Right hindlimb (tissue), 1 donor: ENCODE data around the gene AP1B1.
A peak's percentile ranks its signal among the peaks of the same experiment; 100 is the strongest.

Experiments
- DNase-seq: peaks from one replicate; pipeline ENCODE4 v3.0.0-alpha.2; 2018

AP1B1 gene

DNA sequence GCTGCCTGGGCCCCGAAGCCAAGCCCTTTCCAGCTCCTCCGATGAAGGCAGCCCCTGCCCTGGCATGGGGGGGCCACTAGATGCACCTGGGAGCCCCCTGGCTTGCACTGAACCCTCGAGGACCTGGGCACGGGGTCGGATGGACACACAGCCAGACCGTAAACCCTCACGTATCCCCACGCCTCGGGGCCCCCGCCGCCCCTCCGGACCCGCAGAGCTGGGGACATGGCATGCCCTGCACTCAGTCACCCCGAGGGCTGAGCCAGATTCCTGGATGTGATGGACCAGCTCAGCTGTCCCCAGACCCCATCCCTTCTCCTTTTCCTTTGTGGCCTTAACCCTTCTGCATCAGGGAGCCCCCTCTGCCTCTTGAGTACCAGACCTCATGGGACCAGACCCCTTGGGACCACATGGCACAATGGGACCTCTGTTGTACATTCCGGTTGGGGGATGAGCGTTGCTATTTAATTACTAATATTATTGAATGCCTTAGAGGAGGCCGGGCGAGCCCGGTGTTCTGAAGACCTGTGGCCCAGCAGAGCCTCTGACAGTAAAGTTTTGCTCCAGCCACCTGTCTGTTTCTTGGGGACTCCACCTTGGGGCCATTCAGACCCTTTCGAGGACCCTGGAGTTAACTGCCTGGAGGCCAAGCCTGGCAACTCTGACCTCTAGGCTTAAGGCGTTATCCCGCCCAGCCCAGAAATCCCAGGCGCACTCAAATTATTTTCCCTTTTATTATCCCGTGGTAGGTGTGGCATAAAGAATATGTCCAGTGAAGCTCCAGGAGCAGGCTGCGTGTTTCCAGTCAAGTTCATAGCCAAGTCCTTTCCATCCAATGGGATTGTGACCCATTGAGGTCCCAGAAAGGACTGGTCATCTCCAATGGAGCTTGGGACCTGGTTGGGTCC lies 75.9 kb downstream of the AP1B1 start:
- no peak for DNase-seq

DNA sequence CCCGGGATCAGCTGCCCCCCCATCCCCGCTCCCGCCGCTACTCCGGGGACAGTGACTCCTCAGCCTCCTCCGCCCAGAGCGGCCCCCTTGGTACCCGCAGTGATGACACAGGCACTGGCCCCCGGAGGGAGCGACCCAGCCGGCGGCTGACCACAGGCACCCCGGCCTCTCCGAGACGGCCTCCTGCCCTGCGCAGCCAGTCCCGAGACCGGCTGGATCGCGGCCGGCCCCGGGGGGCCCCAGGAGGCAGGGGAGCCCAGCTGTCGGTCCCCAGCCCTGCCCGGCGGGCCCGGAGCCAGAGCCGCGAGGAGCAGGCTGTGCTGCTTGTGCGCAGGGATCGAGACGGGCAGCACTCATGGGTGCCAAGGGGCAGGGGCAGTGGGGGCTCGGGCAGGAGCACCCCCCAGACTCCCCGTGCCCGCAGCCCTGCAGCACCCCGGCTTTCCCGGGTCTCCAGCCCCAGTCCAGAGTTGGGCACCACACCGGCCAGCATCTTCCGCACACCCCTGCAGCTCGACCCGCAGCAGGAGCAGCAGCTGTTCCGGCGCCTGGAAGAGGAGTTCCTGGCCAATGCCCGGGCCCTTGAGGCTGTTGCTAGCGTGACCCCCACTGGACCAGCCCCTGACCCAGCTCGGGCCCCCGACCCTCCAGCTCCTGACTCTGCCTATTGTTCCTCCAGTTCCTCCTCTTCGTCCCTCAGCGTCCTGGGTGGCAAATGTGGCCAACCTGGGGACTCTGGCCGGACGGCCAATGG lies 76.7 kb downstream of the AP1B1 start:
- DNase-seq = no peak

DNA sequence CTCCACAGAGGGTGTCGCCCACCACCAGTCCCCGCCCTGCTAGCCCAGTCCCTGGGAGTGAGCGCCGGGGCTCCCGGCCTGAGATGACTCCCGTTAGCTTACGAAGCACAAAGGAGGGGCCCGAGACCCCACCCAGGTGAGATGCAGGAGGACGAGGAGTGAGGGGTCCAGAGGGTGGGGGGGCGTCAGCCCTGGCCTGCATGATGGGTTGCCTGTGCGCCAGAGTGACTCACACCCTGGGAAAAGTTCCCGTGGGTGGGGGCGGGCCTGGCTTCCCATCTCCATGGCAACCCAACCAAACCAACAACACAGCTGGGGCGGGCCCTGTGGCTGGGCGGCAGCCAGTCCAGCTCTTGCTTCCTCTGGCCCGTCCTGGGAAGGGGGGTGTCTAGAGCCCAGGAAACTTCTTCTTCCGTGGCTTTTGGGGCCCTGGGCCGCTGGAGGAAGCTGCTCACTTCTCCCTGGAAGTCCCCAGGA lies 77.5 kb downstream of the AP1B1 start:
- DNase-seq = peak; percentile 98

DNA sequence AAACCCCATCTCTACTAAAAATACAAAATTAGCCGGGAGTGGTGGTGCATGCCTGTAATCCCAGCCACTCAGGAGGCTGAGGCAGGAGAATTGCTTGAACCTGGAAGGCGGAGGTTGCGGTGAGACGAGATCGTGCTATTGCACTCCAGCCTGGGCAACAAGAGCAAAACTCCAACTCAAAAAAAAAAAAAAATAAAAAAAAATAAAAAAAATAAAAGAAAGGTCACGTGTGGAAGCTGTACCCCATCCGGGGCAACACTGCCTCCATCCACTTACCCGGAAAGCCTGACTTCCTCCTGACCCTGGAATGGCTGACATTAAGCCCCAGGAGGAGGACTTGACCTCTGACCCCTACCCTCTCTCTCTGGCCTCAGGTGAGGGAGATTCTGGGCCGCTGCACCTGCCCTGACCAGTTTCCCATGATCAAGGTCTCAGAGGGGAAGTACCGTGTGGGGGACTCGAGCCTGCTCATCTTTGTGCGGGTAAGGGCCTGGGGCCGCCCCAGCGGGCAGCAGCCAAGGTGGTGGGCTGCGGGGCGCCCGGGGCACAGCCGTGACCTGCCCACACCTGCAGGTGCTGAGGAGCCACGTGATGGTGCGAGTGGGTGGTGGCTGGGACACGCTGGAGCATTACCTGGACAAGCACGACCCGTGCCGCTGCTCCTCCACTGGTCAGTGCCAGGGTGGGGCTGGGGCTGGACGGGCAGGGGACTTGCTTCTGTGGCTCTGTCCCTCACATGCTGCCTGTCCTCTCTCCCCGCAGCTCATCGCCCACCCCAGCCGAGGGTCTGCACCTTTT lies 78.1 kb downstream of the AP1B1 start:
- peak; percentile 52 for DNase-seq

DNA sequence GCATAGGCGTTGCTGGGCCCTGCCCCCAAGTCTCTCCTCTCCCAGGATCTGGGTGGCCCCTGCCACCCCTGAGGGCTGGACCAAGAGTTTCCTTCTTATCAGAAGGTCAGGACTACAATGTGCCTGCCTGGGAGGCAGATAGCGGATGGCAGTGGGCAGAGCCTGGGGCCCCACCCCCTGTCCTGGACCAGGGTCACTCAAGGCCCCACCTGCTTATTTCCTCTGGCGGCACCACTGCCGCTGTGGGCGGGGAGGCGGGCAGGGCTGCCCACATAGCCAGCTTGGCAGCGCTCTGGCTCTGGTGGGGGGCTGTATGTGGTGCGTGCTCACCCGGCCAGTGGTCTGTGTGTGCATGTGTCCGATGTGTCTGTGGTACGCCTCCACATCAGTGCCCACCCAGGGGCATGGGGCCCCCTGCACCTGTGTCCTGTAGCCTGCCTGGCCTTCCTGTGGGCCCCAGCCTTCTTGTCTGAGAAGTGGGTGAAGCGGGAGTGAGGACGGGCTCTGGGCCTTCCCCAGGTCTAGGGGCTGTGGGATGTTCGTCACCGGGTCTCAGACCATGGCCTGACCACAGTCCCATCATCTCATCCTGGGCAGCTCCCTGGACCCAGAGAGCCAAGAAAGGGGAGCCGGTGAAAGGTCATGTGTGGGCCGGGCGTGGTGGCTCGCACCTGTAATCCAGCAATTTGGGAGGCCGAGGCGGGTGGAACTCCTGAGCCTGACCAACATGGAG lies 78.9 kb downstream of the AP1B1 start:
- DNase-seq = peak; percentile 64

DNA sequence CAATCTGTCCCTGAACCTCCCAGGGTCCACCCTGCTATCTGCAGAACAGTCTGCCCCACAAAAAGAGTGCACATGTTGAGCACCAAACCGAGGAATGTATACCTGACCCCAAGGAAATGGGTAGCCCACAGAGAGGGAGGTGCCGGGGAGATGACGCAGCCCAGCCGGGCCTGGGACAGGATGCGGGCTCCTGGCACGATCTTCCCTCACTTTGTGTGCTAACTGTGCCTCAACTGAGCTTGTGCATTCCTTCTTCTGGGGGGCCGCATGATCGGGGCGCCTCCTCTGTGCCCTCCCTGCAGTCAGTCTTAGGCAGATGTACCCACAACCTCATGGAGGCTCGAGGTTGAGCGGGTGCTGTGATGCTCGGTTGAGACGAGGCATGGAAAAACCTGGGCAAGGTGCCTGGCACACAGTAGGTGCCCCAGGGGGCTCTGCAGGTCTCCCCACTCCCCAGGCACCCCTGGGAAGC lies 79.5 kb downstream of the AP1B1 start:
- peak; percentile 51 for DNase-seq

DNA sequence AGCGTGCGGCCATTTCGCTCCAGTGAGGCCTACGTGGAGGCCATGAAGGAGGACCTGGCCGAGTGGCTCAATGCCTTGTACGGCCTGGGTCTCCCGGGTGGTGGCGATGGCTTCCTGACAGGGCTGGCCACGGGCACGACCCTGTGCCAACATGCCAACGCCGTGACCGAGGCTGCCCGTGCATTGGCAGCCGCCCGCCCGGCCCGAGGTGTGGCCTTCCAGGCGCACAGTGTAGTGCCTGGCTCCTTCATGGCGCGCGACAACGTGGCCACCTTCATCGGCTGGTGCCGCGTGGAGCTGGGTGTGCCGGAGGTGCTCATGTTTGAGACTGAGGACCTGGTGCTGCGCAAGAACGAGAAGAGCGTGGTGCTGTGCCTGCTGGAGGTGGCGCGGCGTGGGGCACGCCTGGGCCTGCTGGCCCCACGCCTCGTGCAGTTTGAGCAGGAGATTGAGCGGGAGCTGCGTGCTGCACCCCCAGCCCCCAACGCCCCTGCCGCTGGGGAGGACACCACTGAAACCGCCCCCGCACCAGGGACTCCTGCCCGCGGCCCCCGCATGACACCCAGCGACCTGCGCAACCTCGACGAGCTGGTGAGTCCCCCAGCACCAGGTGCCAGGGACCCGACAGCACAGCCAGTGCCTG lies 80.1 kb downstream of the AP1B1 start:
- DNase-seq = peak; percentile 38

DNA sequence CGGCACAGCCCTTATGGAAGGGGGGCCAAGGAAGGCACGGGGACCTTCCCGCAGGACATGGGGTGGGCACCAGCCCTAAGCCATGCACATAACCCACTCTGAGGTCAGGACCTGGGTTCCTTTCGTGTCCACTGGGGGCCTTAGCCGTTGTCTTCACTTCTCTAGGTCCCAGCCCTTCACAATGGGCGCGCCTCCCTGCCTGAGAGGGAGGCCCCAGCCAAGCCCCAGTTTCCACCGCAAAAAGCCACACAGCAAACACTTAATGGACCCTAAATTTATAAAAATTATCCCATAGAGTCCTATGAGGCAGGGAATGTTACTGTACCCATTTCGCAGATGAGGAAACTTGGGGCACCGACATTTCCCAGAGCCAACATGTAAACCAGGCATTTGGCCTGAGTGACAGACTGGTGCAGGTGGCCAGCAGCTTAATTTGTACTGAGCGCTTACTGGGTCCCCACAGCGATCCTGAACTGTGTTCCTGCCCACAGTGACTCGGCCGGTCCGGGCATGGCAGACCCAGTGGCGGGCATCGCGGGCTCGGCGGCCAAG lies 80.7 kb downstream of the AP1B1 start:
- peak; percentile 39 for DNase-seq

DNA sequence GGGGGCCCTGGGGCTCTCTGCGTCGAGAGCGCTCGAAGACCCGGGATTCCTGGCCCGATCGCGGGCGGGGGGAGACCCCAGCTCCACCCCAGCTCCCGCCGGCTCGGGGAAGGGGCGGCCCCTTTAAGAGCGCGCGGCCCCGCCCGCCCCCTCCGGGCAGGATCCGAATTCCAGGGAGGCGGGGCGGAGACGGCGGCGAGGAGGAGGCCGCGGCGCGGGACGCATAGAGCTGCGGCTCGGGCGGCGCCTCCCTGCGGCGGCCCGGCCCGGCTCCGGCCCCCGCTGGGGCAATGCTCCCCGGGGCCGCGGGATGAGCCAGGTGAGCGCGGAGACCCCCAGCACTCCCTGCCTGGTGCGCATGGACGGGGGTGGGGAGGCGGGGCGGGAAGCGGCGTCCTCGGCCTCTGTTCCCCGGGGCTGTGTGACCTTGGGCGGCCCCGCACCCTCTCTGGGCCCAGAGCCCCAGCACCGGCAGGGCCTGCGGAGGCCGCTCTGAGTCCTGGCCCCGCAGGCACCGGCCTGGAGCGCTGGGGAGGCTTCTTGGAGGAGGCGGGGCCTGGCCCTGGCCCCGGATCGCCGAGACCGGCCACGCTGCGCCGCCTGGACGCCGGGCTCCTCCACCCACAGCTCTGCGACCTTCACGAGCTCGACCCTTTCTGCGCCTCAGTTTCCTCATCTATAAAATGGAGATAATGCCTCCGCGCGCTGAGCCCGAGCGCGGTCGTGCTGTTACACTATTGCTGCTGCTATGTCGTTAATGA lies 81.4 kb downstream of the AP1B1 start:
- peak; percentile 89 for DNase-seq

DNA sequence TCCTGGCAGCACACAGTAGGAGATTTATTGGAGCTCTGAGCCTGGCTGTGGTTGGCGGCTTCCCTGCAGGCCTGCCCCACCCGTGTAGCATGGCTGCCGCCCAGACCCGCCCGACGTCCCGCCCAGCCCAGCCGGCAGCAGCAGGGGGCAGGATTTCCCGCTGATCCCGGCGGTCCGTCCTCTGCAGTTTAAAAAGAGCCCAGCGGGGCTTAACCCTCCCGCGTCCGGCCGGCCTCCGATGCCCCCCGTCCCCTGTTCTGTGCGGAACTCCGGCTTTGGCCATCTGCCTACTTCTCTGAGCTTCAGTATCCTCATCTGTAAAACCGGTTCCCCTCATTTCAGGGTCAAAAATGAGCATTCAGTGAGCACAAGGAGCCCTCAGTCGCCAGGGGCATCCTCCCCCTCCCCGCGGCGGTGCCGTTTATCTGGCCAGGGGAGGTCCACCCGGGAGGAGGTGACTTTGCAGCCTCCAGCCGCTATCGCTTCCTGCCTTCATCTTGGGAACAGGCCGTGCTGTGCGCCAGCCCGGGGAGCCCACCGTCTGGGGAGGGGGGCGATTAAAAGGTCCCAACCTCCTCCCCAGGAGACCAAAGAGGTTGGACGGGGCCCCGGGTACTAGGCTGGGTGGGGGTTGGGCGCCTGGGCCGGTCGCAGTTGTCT lies 82.1 kb downstream of the AP1B1 start, which contains the start of gene GAS2L1:
Gene GAS2L1 (plus strand): TSS at position 476 of the 660 bp plus-strand sequence. CDS start 1,456 bp downstream, outside the sequence.
- peak; percentile 93 for DNase-seq

DNA sequence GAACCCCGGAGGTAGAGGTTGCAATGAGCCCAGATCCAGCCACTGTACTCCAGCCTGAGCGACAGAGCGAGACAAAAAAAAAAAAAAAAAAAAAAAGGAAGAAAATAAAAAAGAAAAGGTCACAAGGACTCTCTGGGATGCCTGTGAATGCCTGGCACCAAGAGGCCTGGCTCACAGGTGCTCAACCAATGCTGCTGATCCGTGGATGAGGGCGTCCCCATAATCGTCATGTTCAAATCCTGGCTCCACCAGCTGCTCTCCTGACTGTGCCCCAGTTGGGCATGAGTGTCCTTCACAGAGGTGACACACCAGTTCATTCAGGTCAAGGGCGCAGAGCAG lies 82.6 kb downstream of the AP1B1 start:
- no peak for DNase-seq

DNA sequence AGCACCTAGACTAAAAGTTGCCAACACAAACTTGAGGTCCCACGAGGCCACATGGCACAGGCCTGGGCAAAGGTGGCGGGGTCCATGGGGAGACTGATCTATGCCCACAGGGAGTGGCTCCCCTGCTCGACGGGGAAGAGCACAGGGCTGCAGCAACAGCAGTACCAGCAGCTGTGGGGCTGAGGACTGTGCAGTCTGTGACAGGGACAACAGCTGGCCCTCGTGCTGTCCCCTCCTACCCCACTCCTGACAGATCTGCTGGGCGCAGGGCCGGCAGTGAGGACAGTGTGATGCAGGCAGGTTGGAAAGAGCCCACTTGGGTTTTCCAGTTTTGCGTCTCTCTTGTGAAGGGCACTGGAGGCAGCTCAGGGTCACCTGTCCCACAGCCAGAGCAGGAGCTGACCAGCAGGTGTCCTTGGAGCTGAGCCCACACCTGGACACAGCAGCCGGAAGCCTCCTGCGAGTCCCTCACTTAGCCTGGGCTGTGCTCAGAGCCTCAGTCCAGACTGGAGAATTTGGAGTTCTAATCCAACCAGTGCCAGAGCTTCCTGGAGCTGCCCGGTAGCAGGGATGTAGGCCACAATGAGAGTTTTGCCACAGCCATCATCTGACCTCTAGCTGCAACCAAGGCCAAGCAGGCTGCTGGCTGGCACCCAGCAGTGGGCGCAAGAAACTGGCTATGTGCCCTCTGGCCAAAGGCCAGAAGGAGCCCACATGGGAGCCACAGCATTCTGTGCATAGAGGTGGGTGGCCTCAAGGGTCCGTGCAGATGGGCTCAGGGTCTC lies 85.5 kb downstream of the AP1B1 start:
- peak; percentile 49 for DNase-seq

DNA sequence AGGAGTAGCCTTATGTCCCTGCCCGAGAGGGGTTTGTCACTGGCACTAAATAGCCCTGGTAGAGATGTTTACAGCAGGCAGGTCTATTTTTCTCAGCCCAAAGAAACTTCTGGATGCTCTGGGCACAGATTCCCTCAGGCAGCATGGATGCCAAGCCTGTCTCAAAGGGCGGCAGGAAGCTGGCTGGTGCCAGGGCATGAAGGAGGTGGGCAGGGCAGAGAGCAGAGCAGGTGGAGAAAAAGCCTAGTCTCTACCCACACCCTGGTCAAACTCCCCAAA lies 86.0 kb downstream of the AP1B1 start:
- DNase-seq = no peak

DNA sequence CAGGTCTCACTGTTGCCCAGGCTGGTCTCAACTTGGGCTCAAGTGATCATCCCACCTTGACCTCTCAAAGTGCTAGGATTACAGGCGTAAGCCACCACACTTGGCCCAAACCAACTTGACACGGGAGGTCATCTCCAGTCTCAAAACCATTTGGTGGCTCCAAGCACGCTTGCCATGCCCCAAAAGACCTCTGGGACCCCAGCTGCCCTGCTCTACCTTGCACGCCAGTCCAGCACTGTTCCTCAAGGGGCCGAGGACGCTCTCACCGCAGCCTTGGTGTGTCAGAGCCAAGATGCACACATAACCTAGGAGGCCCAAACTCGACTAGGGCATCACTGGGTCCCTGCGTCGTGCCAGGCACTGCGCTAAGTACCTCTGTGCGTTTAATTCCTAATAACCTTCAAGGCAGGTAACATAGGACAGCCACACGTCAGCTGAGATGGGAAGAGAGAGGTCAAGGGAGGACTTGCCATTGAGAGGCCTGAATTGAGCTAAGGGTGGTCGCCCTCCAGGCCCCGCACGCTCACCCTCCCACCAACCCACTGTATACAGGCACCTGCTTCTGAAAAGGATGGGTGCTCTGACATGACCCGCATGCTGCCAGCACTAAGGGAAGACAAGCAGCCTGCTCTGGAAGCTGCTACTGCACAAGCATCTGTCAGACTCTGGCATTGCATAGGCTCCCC lies 86.5 kb downstream of the AP1B1 start:
- DNase-seq = no peak

DNA sequence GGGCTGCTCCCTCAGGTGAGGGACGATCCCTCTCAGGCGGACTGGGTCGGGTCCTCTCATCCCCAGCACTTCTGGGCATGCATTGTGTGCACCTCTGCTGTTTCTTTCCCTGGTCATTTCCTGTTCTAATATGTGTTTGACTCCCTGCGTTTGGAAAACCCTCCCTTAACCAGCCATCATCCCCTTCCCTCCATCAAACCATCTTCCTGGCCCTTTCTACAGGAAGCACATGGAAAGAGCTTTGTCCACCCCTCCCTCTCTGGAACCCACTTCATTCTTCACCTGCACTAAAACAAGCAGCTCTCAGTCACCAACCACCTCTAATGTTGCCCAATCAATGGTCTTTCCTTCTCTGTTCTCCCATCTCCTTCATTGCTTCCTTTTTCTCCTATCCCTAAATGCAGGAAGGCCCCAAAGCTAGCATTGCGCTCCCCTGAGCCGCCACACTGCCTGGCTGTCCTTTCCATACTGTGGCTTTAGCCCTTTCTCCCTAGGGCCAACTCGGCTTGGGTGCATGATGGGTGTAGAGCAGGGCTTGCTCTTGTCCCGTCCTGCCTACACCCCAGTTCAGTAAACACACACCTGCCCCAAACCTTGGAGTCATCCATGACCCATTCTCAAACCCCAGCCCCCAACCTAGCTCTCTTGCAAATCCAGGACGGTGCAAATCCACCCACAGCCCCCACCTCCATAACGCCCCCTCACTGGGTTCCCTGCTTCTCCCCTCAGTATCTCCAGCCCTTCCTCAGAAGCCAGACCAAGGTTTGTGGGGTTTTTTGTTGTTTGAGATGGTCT lies 87.4 kb downstream of the AP1B1 start:
- no peak for DNase-seq

DNA sequence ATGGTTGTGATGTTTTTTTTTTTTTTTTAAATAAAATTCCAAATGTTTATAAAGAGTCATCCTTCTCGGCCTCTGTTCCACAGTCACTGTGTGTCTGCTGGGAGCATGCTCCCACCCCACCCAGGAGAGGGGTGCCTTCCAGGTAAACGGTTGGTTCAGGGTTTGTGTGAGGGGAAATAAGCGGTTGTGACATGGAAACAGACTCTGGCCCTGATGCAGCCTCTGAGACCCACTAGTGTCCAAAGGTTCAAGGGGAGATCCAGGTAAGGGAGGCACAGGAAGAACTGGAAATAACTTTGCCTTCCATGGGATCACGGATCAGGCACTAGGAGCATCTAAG lies 87.9 kb downstream of the AP1B1 start:
- DNase-seq = no peak

DNA sequence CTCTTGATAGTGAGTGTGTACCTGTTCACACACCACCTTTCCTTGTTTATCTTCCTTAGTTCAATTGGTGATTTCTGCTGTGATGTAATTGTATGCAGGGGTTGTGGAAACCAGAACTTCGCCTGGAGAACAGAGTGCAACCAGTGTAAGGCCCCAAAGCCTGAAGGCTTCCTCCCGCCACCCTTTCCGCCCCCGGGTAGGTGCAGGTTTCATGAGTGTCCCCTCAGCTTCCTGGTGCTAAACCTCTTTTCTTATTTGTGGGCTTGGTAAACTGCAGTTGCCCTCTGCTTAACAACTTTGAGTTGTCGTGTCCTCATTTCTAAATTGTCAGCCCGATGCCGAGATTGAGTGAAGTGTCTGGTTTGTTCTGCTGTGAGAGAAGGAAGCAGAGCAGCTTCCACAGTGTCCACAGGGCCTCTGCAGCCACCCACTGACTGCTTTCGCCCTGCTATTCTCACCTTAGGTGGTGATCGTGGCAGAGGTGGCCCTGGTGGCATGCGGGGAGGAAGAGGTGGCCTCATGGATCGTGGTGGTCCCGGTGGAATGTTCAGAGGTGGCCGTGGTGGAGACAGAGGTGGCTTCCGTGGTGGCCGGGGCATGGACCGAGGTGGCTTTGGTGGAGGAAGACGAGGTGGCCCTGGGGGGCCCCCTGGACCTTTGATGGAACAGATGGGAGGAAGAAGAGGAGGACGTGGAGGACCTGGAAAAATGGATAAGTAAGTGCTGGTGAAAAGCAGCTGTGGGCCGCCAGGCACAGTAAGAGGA lies 89.1 kb downstream of the AP1B1 start:
- no peak for DNase-seq
